Ureter (tissue), 1 donor: ENCODE measurements around the gene TMUB1. TPM values are rescaled to one million over a fixed set of nuclear protein-coding genes. Genes with fewer than 3 reads are reported as not detected.

Experiments used
- DNase-seq: peaks from one replicate; pipeline ENCODE4 v3.0.0-alpha.2; 2020; ENCODE audit warnings: low spot score
- total RNA-seq: library from RNA; stranded (reverse); gene quantifications from one replicate; pipeline ENCODE4 v1.2.4, GENCODE V29; 2023
- donor health status: DM: yes; HTN: yes; CAD: no.

The TMUB1 gene
- total RNA-seq, 1 donor from 2014 or later = 24.9 TPM

GRCh38 chr7:151085329-151085690, 2.0 kb upstream of the TMUB1 start:
- no peak for DNase-seq

- DNase-seq = no peak
Measured at GRCh38 chr7:151083824-151084160, 499 bp upstream of the TMUB1 start.

GRCh38 chr7:151082141-151083070, 887 bp downstream of the TMUB1 start:
- DNase-seq = no peak

GRCh38 chr7:151081170-151082101, 1.9 kb downstream of the TMUB1 start:
- DNase-seq = no peak

- DNase-seq = peak; percentile 90
Measured at GRCh38 chr7:151080522-151081169, 2.6 kb downstream of the TMUB1 start, which contains the start of gene FASTK. Gene FASTK, minus strand, starts transcription at chr7:151080809. Its CDS starts 43 bp downstream, at chr7:151080766.

- no peak for DNase-seq
Measured at GRCh38 chr7:151080067-151080521, 3.2 kb downstream of the TMUB1 start.

GRCh38 chr7:151079199-151079910, 3.9 kb downstream of the TMUB1 start:
- no peak for DNase-seq

GRCh38 chr7:151078233-151079040, 4.9 kb downstream of the TMUB1 start:
- DNase-seq = no peak

- DNase-seq = no peak
Measured at GRCh38 chr7:151077705-151078232, 5.5 kb downstream of the TMUB1 start.

GRCh38 chr7:151076863-151077704, 6.2 kb downstream of the TMUB1 start:
- no peak for DNase-seq

GRCh38 chr7:151075978-151076426, 7.3 kb downstream of the TMUB1 start:
- no peak for DNase-seq

GRCh38 chr7:151075662-151075971, 7.7 kb downstream of the TMUB1 start:
- DNase-seq = no peak

GRCh38 chr7:151074817-151075661, 8.3 kb downstream of the TMUB1 start:
- no peak for DNase-seq

- DNase-seq = no peak
Measured at GRCh38 chr7:151073990-151074389, 9.3 kb downstream of the TMUB1 start.

- DNase-seq = no peak
Measured at GRCh38 chr7:151071032-151071866, 12.0 kb downstream of the TMUB1 start.

- DNase-seq = no peak
Measured at GRCh38 chr7:151070574-151070960, 12.7 kb downstream of the TMUB1 start.

GRCh38 chr7:151069841-151070573, 13.3 kb downstream of the TMUB1 start:
- DNase-seq = no peak
